Calu3 (cell line): ENCODE measurements around the gene HCRT. TPM values are rescaled to one million over a fixed set of nuclear protein-coding genes. Genes with fewer than 3 reads are reported as not detected.
"Not testable (repeated sequence)": the region's sequence is repeated elsewhere in the genome, so short reads cannot be mapped to it uniquely, and the experiment has no call there.

ENCODE experiments used
- BruUV-seq: library from RNA; stranded (reverse); fragments of 400-500 nt; replicated peaks from 2 replicates; lab custom pipeline; 2021; lab: Mats Ljungman, UMichigan
- CTCF ChIA-PET: fragments of 300-600 bp; sonication (Branson Sonifier 250); formaldehyde crosslinking; loops from one replicate; lab custom pipeline; 2022; ENCODE audit warnings: antibody characterized with exemption; lab: Charles Lee
- DNase-seq: peaks from one replicate; pipeline ENCODE4 v3.0.0; 2022
- H3K27ac Mint-ChIP-seq: one replicate; pipeline ENCODE4 v1.8.0; 2022; ENCODE audit warnings: mixed read lengths; ENCODE audit not compliant: unreplicated experiment
- H3K27me3 Mint-ChIP-seq: one replicate; pipeline ENCODE4 v1.8.0; 2022; ENCODE audit warnings: mixed read lengths; ENCODE audit not compliant: unreplicated experiment
- H3K36me3 Mint-ChIP-seq: one replicate; pipeline ENCODE4 v1.8.0; 2022; ENCODE audit warnings: mild to moderate bottlenecking, moderate library complexity, mixed read lengths; ENCODE audit not compliant: insufficient read depth, unreplicated experiment
- H3K4me1 Mint-ChIP-seq: one replicate; pipeline ENCODE4 v1.8.0; 2022; ENCODE audit warnings: mild to moderate bottlenecking, low read depth, mixed read lengths; ENCODE audit not compliant: unreplicated experiment
- H3K4me3 Mint-ChIP-seq: one replicate; pipeline ENCODE4 v1.8.0; 2022; ENCODE audit warnings: mild to moderate bottlenecking, low read depth, moderate library complexity, mixed read lengths; ENCODE audit not compliant: unreplicated experiment
- H3K9me3 Mint-ChIP-seq: one replicate; pipeline ENCODE4 v1.8.0; 2022; ENCODE audit warnings: low read depth, mixed read lengths; ENCODE audit not compliant: unreplicated experiment
- intact Hi-C: fragments of 100-400 bp; cut with micrococcal nuclease; formaldehyde crosslinking; loops from one replicate; pipeline ENCODE4 v1.10.0; 2022; ENCODE audit not compliant: unreplicated experiment
- total RNA-seq: library from RNA; stranded (reverse); gene quantifications from 2 replicates; pipeline ENCODE4 v1.2.3, GENCODE V29; 2022
- TF ChIP-seq, protein P1 (sequence below): fragments of 200-600 bp; IDR thresholded peaks from one replicate; pipeline ENCODE4 v1.8.0; 2022; ENCODE audit warnings: antibody characterized with exemption; ENCODE audit not compliant: unreplicated experiment

HCRT gene
- total RNA-seq, 1 experiment from 2014 or later = not detected

DNA sequence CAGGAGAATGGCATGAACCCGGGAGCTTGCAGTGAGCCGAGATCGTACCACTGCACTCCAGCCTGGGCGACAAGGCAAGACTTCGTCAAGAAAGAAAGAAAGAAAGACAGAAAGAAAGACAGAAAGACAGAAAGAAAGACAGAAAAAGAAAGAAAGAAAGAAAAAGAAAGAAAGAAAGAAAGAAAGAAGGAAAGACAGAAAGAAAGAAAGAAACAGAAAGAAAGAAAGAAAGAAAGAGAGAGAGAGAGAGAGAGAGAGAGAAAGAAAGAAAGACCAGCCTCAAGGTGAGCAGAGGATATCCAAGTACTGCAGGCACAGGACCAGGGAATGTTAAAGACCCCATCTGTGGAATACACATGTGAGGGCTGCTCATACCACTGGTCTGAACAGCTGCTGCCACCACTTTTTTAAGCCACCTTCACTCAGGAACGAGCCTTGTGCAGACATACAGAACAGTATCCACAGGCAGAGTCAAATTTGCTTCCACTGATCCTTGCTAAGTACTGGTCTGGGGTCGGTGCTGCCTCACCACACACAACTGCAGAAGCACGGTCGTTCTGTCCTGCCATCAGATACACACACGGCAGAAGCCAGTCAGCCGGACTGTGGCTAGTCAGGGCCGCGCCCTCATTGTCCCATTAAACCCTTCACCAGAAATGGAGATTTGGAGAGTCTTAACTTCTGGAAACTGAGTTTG is 38.2 kb downstream of the HCRT start:
- no peak overlapping the region for H3K27ac Mint-ChIP-seq
- no peak overlapping the region for H3K4me3 Mint-ChIP-seq
- TF ChIP-seq, protein P1, sequence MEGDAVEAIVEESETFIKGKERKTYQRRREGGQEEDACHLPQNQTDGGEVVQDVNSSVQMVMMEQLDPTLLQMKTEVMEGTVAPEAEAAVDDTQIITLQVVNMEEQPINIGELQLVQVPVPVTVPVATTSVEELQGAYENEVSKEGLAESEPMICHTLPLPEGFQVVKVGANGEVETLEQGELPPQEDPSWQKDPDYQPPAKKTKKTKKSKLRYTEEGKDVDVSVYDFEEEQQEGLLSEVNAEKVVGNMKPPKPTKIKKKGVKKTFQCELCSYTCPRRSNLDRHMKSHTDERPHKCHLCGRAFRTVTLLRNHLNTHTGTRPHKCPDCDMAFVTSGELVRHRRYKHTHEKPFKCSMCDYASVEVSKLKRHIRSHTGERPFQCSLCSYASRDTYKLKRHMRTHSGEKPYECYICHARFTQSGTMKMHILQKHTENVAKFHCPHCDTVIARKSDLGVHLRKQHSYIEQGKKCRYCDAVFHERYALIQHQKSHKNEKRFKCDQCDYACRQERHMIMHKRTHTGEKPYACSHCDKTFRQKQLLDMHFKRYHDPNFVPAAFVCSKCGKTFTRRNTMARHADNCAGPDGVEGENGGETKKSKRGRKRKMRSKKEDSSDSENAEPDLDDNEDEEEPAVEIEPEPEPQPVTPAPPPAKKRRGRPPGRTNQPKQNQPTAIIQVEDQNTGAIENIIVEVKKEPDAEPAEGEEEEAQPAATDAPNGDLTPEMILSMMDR = no peak
- intact Hi-C loops = no loop called here
- no peak for DNase-seq
- peaks cover 19% of the 10 kb centered on the region for H3K4me1 Mint-ChIP-seq
- BruUV-seq = no TSS peak
- peaks cover 34% of the 10 kb centered on the region for H3K36me3 Mint-ChIP-seq
- H3K27me3 Mint-ChIP-seq = no peaks in the 10 kb centered on the region
- H3K9me3 Mint-ChIP-seq = no peaks in the 10 kb centered on the region
- CTCF ChIA-PET = no interaction called here

- intact Hi-C loops, DNase-seq, H3K9me3 Mint-ChIP-seq, BruUV-seq, H3K4me3 Mint-ChIP-seq, H3K27ac Mint-ChIP-seq, H3K27me3 Mint-ChIP-seq: not testable (repeated sequence)
- CTCF ChIA-PET = interaction anchor here (0.6 kb wide), 1 partner anchor 42 kb away, joined by 3 read pairs; no protein-coding TSS in a partner anchor
- peaks cover 53% of the 10 kb centered on the region for H3K36me3 Mint-ChIP-seq
- peaks cover 16% of the 10 kb centered on the region for H3K4me1 Mint-ChIP-seq
Measured at GRCh38 chr17:42143138-42143537, 42.1 kb downstream of the HCRT start.

GRCh38 chr17:42142371-42142896 is 42.8 kb downstream of the HCRT start:
- no TSS peak for BruUV-seq
- Mint-ChIP-seq H3K4me3 (no peak overlapping the region), H3K36me3 (peaks cover 53% of the 10 kb centered on the region), H3K4me1 (peaks cover 16% of the 10 kb centered on the region), H3K27me3 (no peaks in the 10 kb centered on the region), H3K27ac (no peak overlapping the region), H3K9me3 (no peaks in the 10 kb centered on the region)
- CTCF ChIA-PET = interaction anchor here (0.6 kb wide), 1 partner anchor 41 kb away, joined by 3 read pairs; no protein-coding TSS in a partner anchor
- no peak for DNase-seq
- TF ChIP-seq, protein P1 = no peak
- intact Hi-C loops = no loop called here

DNA sequence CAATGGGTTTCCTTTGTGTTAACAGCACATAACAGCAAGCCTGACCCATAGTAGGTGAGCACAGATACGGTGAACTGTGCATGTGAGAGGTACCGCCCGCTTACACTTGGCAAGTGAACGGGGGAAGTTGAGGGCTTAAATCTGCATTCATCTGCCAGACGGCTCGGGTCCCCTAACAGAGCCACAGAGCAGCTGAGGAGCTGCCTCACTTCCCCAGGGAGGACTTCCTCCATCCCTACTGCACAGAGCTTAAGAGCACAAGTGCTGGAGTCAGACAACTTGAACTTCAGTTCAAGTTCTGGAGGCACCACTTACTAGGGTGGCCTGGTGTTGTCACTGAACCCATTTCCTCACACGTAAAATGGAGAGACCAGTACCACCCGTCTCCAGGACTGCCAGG is 43.9 kb downstream of the HCRT start:
- TF ChIP-seq, protein P1 = no peak
- peaks cover 25% of the 10 kb centered on the region for H3K4me1 Mint-ChIP-seq
- CTCF ChIA-PET = interaction anchor here (0.5 to 1.0 kb wide), 2 partner anchors 12 to 1325 kb away, joined by 4 read pairs; no protein-coding TSS in a partner anchor
- H3K4me3 Mint-ChIP-seq = no peak overlapping the region
- no peaks in the 10 kb centered on the region for H3K27me3 Mint-ChIP-seq
- H3K9me3 Mint-ChIP-seq = no peaks in the 10 kb centered on the region
- intact Hi-C loops = no loop called here
- no TSS peak for BruUV-seq
- H3K27ac Mint-ChIP-seq = no peak overlapping the region
- no peak for DNase-seq
- peaks cover 60% of the 10 kb centered on the region for H3K36me3 Mint-ChIP-seq

- Mint-ChIP-seq H3K4me1 (peaks cover 31% of the 10 kb centered on the region), H3K36me3 (peaks cover 66% of the 10 kb centered on the region)
- DNase-seq, H3K27me3 Mint-ChIP-seq, H3K4me3 Mint-ChIP-seq, H3K27ac Mint-ChIP-seq, H3K9me3 Mint-ChIP-seq, BruUV-seq, intact Hi-C loops: not testable (repeated sequence)
- CTCF ChIA-PET = interaction anchor here (1.0 to 1.1 kb wide), 2 partner anchors 13 to 28 kb away, joined by 4 read pairs; partner anchors contain the start of gene DHX58
Measured at GRCh38 chr17:42140690-42141089, 44.6 kb downstream of the HCRT start.
